Measurements from ENCODE around the gene DDX47.
"Not testable (repeated sequence)": the region's sequence is repeated elsewhere in the genome, so short reads cannot be mapped to it uniquely, and the experiment has no call there.

DDX47 gene

DNA sequence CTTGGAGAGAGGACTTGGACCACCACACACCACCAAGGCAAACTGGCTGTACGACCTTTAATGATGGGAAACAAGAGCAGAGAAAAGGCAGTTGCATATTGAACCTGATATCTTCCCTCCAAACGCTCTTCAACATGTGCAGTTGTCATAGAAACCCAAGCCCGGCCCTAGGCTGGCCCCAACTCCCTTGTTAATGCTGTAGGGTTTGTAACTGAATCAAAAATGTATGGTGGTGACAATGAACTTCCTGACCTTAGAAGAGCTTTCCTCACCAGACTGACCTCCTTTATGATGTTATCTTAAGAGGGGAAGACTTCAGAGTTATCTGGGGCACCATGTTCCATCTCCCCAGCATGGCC lies 15.4 kb upstream of the DDX47 start:
- no peak for FAIRE-seq

DNA sequence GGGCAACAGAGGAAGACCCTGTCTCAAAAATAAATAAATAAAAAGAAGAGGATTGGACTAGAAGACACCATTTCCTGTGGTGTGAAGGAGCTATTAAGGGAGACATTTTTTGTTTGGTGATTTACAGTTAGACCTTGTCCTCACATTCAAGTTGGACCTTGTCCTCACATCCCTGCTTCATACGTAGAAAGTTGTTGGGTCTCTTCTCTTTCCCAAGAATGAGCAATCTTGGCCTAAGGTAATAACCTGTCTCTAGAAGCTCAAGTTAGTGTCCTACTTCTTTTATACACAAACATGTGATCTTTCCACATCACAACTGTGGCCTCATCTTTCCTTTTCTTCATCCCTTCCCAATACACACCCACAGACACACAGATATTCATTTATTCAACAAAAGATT lies 14.7 kb upstream of the DDX47 start:
- FAIRE-seq, result no peak

DNA sequence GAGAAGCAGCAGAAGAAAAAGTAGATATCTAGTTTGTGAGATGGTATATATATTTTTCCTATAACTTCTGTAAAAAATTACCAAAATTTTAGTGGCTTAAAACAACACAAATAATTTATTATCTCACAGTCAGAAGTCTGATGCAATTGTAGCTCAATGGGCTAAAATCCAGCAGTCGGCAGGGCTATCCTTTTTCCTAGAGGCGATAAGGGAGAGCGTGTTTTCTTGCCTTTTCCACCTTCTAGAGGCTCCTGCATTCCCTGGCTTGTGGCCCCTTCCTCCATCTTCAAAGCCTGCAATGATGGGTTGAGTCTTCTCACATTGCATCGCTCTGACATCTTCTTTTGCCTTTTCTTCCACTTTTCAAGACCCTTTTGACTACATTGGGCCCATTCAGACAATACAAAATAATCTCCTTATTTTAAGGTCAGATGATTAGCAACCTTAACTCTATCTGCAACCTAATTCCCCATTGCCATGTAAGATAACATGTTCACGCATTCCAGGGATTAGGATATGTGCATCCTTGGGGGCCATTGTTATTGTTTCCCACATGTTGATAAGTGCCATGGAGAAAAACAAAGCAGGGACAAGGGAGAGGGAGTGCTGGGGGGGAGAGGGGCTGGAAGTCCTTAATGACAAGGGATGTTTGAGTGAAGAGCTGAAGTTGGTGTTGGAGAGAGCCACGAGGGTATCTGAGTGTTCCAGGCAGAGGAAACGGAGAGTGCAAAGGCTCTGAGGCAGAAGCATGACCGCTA lies 13.8 kb upstream of the DDX47 start:
- FAIRE-seq, result no peak

DNA sequence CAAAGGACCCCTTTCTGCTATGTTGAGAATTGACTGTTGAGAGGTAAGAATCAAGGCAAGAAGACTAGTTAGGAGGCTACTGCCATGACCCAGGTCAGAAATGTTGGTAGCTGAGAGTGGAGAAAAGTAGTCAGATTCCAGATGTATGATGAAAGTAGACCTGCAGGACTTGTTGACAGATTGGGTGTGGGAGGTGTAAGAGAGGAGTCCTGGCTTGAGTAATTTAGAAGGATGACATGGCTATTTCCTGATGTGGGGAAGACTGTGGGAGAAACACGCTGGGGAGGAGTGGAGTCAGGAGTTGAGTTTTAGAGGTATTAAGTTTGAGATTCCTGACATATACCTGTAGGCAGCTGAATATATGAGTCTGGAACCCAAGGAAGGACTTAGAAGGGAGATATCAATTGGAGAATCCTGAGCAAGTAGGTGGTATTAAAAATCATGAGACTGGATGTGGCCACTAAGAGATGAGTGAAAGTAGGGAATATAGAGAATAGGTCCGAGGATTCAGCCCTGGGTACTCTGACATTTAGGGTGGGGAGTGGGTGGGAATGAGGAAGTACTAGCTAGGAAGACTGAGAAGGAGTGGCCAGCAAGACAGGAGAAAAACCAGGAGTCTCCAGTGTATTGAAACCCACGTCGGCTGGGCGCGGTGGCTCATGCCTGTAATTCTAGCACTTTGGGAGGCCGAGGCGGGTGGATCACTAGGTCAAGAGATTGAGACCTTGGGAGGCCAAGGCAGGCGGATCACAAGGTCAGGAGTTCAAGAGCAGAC lies 12.6 kb upstream of the DDX47 start:
- FAIRE-seq, result no peak

GRCh38 chr12:12801656-12802055 lies 11.5 kb upstream of the DDX47 start:
- not testable (repeated sequence) for FAIRE-seq

DNA sequence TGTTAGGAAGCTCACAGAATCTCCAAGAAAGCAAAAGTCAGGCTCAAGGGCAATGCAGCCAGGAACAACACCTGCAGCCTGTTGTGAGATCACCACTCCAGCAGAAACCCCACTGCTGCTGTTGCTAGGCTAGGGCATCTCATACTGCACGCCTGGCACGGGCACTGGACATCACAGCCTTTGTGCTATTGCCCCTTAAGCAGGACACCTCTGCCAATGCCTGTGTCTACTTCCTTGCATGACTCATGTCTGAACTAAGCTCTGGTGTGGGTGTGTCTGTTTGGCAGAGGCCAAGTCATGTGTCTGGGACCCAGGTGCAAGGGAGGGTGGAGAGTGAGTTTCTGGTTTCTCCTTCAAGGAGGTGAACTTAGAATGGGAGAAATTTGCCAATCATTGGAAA lies 10.0 kb upstream of the DDX47 start:
- peak; percentile 45 for FAIRE-seq

DNA sequence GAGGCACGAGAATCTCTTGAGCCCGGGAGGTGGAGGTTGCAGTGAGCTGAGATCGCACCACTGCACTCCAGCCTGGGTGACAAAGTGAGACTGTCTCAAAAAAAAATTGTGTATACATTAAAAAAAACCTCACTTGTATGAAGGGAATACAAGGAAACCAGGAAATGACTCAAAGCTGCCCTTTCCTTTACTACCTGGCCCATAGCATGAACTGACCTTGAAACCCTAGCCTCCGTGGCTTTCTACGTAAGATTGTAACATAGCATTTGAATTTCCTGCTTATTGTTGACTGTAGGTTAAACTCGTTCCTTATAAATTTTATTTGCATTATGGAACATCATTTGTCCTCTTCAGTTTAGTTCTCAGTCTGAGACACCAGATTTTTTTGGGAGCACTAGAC lies 9.1 kb upstream of the DDX47 start:
- no peak for FAIRE-seq

DNA sequence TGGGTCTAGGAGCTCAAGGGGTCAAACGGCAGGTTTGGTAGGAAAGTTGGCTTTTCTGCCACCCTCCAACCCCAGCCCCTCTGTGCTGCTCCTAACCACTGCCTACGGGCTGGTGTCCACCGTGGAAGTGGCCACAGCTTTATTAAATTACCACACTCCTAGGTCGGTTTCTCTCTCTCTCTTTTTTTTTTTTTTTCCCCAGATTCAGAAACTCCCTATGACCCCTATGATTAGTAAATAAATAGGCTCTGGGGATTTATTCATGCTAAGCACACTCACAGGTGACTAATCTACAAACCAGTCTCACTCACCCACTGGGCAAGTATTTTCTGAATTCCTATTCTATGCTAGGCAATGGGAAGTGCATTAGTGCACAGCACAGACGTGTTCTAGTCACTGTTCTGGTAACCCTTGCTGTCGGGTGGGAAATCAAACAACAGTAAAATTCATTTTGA lies 8.7 kb upstream of the DDX47 start:
- FAIRE-seq, result no peak

DNA sequence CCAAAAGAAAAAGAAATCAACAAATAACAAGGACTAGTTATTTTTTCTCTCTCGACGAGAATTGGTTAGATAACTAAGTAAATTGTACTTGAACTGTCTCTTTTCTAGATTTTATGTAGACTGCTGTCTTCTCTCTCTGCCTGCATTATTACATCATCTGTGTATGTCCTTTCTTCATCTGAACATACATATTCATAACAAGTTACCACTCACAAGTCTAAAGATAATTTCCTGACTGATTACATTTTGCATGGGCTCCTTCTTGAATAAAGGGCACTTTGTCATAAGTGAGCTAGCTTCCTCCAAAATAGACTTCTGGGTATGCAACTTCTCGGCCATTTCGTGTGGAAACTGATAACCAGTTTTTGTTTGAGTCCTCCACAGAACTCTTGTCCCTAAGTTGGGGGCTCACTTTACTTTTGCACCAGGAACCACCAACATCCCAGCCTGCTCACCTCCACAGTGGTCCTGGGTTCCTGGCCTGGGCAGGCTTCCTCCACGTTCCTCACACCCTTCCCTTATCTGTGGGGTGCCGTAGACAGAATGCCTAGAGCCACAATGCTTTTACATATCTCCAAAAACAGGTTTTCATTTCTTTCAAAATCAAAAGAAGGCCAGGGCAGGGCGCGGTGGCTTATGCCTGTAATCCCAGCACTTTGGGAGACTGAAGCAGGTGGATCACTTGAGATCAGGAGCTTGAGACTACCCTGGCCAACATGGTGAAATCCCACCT lies 6.2 kb upstream of the DDX47 start:
- FAIRE-seq, result no peak

DNA sequence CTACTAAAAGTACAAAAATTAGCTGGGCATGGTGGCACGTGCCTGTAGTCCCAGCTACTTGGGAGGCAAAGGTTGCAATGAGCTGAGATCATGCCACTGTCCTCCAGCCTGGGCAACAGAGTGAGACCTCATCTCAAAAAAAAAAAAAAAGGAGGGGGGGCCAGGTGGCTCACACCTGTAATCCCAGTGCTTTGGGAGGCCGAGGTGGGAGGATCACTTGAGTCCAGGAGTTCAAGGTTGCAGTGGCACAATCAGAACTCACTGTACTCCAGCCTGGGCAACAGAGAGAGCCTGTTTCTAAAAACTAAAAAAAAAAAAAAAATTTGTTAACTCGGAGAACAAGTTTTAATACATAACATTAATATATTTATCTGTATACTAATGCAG lies 5.6 kb upstream of the DDX47 start:
- FAIRE-seq, result not testable (repeated sequence)

GRCh38 chr12:12807970-12808702 lies 5.0 kb upstream of the DDX47 start:
- FAIRE-seq, result no peak

DNA sequence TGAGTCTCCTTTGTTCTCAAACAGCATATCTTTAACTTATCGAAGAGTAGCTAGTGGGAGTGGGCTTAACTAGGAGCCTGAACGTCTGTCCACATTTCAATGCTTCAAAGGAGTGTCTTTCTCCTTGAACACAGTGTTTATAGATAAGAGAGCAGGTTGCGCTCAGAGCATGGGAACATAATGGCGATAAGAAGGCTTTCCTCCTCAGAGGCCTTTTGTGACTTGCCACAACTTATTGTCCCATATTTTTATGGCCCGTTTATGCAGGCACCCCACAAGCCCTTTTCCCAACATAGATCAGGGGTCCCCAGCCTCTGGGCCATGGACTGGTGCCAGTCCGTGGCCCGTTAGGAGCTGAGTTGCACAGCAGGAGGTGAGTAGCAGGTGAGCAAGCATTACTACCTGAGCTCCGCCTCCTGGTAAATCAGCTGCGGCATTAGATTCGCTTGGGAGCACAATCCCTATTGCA lies 2.6 kb upstream of the DDX47 start:
- FAIRE-seq, result no peak

DNA sequence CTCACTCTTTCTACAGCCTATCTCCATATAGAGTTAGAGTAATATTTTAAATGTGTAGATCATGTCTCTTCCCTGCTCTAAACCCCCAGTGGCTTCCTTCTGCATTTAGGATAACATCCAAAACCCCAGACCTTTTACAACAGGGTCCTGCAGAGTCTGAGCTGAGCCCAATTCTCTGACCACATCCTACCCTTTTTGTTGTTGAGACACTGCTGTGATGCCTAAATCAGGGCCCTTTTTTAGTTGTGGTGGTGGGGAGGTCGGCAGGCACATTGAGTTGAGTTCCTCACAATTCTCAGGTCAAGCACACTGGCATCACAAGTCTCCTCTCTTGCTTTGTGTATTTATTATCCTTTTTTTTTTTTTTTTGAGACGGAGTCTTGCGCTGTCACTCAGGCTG lies 1.8 kb upstream of the DDX47 start:
- no peak for FAIRE-seq

- no peak for FAIRE-seq
These were observed 972 bp upstream of the DDX47 start for GRCh38 chr12:12812174-12812573.

GRCh38 chr12:12812618-12813119 lies 477 bp upstream of the DDX47 start:
- FAIRE-seq, result no peak

DNA sequence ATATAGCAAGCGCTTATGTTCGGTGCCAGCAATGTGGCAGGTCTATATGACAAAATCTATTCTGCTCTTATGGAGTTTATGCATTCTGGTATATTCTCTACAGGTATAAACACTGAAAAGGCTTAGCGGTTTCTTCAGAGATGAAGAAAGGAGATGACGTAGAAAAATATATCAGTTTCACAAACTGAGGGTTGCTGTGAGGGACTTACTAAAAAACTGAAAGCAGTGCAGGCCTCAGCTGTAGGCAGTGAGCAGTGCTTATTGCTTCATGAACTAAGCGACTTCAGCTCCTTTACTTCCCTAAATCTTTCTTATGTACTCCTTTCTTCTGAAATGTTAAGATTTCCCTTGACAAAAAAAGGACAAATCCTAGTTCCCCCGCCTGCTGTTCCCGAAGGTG lies 4.5 kb downstream of the DDX47 start:
- no peak for FAIRE-seq

GRCh38 chr12:12818701-12819100 lies 5.6 kb downstream of the DDX47 start:
- no peak for FAIRE-seq

GRCh38 chr12:12819221-12819620 lies 6.1 kb downstream of the DDX47 start:
- no peak for FAIRE-seq

- FAIRE-seq, result no peak
These were observed 6.7 kb downstream of the DDX47 start for GRCh38 chr12:12819752-12820311.

DNA sequence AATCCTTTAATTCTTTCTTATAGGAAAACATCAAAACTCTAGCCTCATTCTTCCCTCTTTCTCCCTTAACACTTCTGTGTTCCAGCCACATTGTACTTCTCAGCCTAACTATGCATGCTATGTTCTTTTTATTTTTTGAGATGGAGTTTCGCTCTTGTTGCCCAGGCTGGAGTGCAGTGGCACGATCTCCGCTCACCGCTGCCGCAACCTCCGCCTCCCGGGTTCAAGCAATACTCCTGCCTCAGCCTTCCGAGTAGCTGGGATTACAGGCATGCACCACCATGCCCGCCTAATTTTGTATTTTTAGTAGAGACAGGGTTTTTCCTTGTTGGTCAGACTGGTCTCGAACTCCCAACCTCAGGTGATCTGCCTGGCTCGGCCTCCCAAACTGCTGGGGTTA lies 7.2 kb downstream of the DDX47 start:
- FAIRE-seq, result not testable (repeated sequence)

- FAIRE-seq, result no peak
These were observed 8.8 kb downstream of the DDX47 start for GRCh38 chr12:12821975-12822374.

- FAIRE-seq, result no peak
These were observed 9.7 kb downstream of the DDX47 start for GRCh38 chr12:12822886-12823285.
